Mucosa of rectum (tissue), 2 donors: ENCODE data around the gene MTHFD1L.
"Not testable (repeated sequence)": the region's sequence is repeated elsewhere in the genome, so short reads cannot be mapped to it uniquely, and the experiment has no call there.

Experiments used
- H3K27ac ChIP-seq, 2 donors: one replicate each; pipeline ENCODE4 v1.7.0; 2013; ENCODE audit warnings: inconsistent platforms in 2 of 2, low read depth in 2 of 2, low read length in 2 of 2
- H3K27me3 ChIP-seq, 2 donors: one replicate each; pipeline ENCODE4 v1.7.0; 2013; ENCODE audit warnings: low read length in 2 of 2; ENCODE audit not compliant: control insufficient read depth in 2 of 2, insufficient read depth in 2 of 2
- H3K36me3 ChIP-seq, 2 donors: one replicate each; pipeline ENCODE4 v1.7.0; 2013; ENCODE audit warnings: low read length in 2 of 2; ENCODE audit not compliant: control insufficient read depth in 2 of 2, insufficient read depth in 2 of 2
- H3K4me1 ChIP-seq, 2 donors: one replicate each; pipeline ENCODE4 v1.7.0; 2013; ENCODE audit warnings: low read length in 2 of 2, mild to moderate bottlenecking in 1 of 2; ENCODE audit not compliant: control insufficient read depth in 2 of 2, insufficient read depth in 2 of 2
- H3K4me3 ChIP-seq, 2 donors: one replicate each; pipeline ENCODE4 v1.7.0; 2013; ENCODE audit warnings: low read length in 2 of 2
- H3K9ac ChIP-seq, 2 donors: one replicate each; pipeline ENCODE4 v1.7.0; 2013; ENCODE audit warnings: low read length in 2 of 2, low read depth in 1 of 2, mild to moderate bottlenecking in 1 of 2
- H3K9me3 ChIP-seq, 2 donors: one replicate each; pipeline ENCODE4 v1.7.0; 2013; ENCODE audit warnings: low read length in 2 of 2; ENCODE audit not compliant: control insufficient read depth in 2 of 2
- donor health status: healthy.
- donor health status: Normal muscosa, but diverticular disease.

Gene MTHFD1L

GRCh38 chr6:150865406-150866146 is at the start of gene MTHFD1L:
MTHFD1L (plus strand) TSS chr6:150865702; CDS start chr6:150865823, 121 bp downstream.
- no peaks in the 10 kb centered on the region for H3K27me3 ChIP-seq
- H3K27ac ChIP-seq, result peak within 1 kb of the TSS; percentile 53 to 69
- peak within 1 kb of the TSS; percentile 54 to 58 for H3K9ac ChIP-seq
- H3K36me3 ChIP-seq, result no peaks in the 10 kb centered on the region
- H3K4me3 ChIP-seq, result peak within 1 kb of the TSS; percentile 49 to 75
- peaks cover 0 to 3% of the 10 kb centered on the region in 2 donors for H3K4me1 ChIP-seq
- no peaks in the 10 kb centered on the region for H3K9me3 ChIP-seq

DNA sequence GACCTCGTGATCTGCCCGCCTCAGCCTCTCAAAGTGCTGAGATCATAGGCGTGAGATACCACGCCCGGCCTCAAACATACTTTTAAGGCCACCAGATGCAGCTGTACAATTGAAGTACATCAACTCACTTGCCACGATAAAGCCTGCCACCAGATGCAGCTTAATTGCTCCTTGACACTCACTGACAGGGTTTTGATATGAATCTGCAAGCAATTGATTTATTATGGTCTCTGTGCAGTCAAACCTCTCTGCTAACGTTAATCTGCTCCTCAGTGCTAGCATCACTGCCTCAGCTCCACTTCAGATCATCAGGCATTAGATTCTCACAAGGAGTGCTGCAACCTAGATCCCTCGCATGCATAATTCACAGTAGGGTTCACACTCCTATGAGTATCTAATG is 48.9 kb upstream of the MTHFD1L start:
- not testable (repeated sequence) for H3K4me3 ChIP-seq, H3K9ac ChIP-seq, H3K9me3 ChIP-seq, H3K27me3 ChIP-seq, H3K27ac ChIP-seq, H3K4me1 ChIP-seq
- peaks cover 14 to 16% of the 10 kb centered on the region in 2 donors for H3K36me3 ChIP-seq

DNA sequence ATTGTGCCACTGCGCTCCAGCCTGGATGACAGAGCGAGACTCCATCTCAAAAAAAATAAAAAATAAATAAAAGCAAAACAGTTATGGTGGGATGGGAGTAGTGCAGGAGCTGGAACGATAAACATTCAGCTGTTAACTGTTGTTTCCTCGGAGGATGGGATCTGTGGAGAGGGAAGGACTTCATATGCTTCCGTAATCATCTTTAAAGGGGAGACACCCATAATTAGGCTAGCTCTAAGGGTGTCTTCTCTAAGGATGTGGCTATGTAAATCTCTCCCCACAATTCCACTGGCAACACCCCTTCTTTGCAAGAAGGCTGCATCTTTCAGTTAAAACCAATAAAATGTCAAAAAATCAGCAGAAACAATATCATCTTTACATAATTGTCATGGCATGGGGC is 42.6 kb upstream of the MTHFD1L start:
- Histone ChIP-seq H3K36me3 (peaks cover 4 to 12% of the 10 kb centered on the region in 2 donors), H3K27ac (no peak overlapping the region), H3K9ac (no peak overlapping the region), H3K4me3 (no peak overlapping the region), H3K9me3 (no peaks in the 10 kb centered on the region), H3K4me1 (no peaks in the 10 kb centered on the region), H3K27me3 (no peaks in the 10 kb centered on the region)

DNA sequence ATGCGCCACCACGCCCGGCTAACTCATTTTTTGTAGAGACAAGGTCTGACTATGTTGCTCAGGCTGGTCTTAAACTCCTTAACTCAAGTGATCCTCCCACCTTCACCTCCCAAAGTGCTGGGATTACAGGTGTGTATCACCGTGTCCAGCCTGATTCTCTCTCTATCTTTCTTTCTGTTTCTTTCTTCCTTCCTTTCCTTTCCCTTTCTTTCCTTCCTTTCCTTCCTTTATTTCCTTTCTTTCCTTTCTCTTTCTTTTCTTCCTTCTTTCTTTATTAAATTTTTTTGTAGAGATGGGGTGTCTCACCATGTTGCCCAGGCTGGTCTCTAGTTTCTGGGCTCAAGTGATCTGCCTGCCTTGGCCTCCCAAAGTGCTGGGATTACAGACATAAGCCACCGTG is 38.7 kb upstream of the MTHFD1L start:
- H3K36me3 ChIP-seq, result peaks cover 7 to 16% of the 10 kb centered on the region in 2 donors
- no peak overlapping the region for H3K4me3 ChIP-seq
- no peaks in the 10 kb centered on the region for H3K4me1 ChIP-seq
- H3K9me3 ChIP-seq, result no peaks in the 10 kb centered on the region
- no peak overlapping the region for H3K9ac ChIP-seq
- no peaks in the 10 kb centered on the region for H3K27me3 ChIP-seq
- H3K27ac ChIP-seq, result no peak overlapping the region

- H3K9ac ChIP-seq, H3K4me3 ChIP-seq, H3K4me1 ChIP-seq, H3K27ac ChIP-seq, H3K27me3 ChIP-seq, H3K9me3 ChIP-seq: not testable (repeated sequence)
- peaks cover 7 to 11% of the 10 kb centered on the region in 2 donors for H3K36me3 ChIP-seq
These were observed 37.4 kb upstream of the MTHFD1L start for GRCh38 chr6:150828107-150828506.

DNA sequence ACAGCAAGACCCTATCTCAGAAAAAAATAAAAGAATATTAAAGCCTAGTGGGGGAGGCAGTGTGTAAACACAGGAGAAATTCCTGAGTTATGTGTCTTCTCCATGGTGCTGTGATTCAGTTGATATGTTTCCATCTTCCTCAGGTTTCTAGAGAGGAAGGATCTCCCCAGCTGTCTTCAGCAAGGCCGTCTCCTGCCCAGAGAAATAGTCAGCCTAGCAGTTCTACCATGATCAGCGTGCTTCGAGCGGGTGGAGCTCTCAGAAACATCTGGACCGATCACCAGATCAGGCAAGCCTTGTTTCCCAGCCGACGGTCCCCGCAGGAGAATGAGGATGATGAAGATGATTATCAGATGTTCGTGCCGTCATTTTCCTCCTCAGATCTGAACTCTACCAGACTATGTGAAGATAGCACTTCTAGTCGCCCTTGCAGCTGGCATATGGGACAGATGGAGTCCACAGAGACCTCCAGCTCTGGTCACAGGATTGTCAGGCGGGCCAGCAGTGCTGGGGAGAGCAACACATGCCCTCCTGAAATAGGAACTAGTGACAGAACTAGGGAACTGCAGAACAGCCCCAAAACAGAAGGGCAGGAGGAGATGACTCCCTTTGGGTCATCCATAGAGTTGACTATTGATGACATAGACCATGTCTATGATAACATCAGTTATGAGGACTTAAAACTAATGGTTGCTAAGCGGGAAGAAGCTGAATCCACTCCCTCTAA is 34.9 kb upstream of the MTHFD1L start:
- no peaks in the 10 kb centered on the region for H3K27me3 ChIP-seq
- H3K4me1 ChIP-seq, result no peaks in the 10 kb centered on the region
- H3K36me3 ChIP-seq, result peaks cover 13 to 14% of the 10 kb centered on the region in 2 donors
- no peak overlapping the region for H3K9ac ChIP-seq
- H3K4me3 ChIP-seq, result no peak overlapping the region
- no peak overlapping the region for H3K27ac ChIP-seq
- H3K9me3 ChIP-seq, result no peaks in the 10 kb centered on the region

GRCh38 chr6:150831577-150831976 is 33.9 kb upstream of the MTHFD1L start:
- Histone ChIP-seq H3K27ac (no peak overlapping the region), H3K4me1 (no peaks in the 10 kb centered on the region), H3K36me3 (peaks cover 13 to 14% of the 10 kb centered on the region in 2 donors), H3K4me3 (no peak overlapping the region), H3K9ac (no peak overlapping the region), H3K27me3 (no peaks in the 10 kb centered on the region), H3K9me3 (no peaks in the 10 kb centered on the region)

DNA sequence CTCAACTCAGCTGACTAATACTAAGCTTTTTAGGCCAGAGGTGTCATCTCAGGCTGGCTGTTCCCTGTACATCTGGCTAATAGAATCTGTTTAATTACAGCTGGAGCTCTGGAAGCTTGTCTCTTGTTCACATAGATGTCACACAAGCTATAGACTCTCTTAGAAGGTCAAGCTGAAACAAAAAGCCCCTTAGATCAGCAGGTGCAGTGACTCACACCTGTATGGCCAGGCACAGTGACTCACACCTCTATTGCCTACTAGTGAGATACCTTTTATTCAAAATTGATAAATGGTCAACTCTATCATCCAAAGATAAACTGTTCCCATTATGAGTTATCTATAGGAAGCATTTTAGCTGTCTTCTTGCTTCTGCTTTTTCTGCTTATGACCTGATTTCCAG is 29.9 kb upstream of the MTHFD1L start:
- Histone ChIP-seq H3K27me3 (no peaks in the 10 kb centered on the region), H3K36me3 (peaks cover 18 to 19% of the 10 kb centered on the region in 2 donors)

GRCh38 chr6:150840185-150840584 is 25.3 kb upstream of the MTHFD1L start:
- H3K4me1 ChIP-seq, result no peaks in the 10 kb centered on the region
- H3K36me3 ChIP-seq, result peaks cover 14 to 21% of the 10 kb centered on the region in 2 donors
- no peak overlapping the region for H3K9ac ChIP-seq
- no peak overlapping the region for H3K27ac ChIP-seq
- no peaks in the 10 kb centered on the region for H3K9me3 ChIP-seq
- no peak overlapping the region for H3K4me3 ChIP-seq
- no peaks in the 10 kb centered on the region for H3K27me3 ChIP-seq

More for the DNA sequence above, 29.9 kb upstream of the MTHFD1L start:
- H3K9me3 ChIP-seq, result no peaks in the 10 kb centered on the region
- no peak overlapping the region for H3K27ac ChIP-seq
- H3K4me1 ChIP-seq, result no peaks in the 10 kb centered on the region
- no peak overlapping the region for H3K9ac ChIP-seq
- H3K4me3 ChIP-seq, result no peak overlapping the region

DNA sequence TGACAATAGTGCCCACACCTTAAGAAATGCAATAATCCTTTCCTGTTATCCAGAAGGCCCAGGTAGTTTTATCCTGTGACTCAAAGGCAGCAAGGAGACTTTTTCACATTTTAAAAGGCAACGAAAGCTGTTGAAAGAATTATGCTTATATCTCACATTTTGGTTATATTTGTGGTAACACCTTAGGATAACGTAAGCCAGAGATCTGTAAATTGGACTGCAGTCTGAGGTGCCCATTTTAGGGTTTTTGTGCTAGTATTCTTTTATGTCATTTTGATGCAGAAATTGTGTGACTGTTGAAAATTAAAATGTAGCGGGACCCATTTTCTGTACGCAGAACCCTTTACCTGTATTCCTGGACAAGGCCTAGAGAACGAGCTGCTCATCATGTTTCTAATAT is 24.3 kb upstream of the MTHFD1L start:
- H3K9me3 ChIP-seq, result no peaks in the 10 kb centered on the region
- no peak overlapping the region for H3K9ac ChIP-seq
- no peak overlapping the region for H3K27ac ChIP-seq
- no peaks in the 10 kb centered on the region for H3K27me3 ChIP-seq
- peaks cover 14 to 21% of the 10 kb centered on the region in 2 donors for H3K36me3 ChIP-seq
- H3K4me3 ChIP-seq, result no peak overlapping the region
- no peaks in the 10 kb centered on the region for H3K4me1 ChIP-seq
